ENCODE results near the gene SF3A1. TPM values are rescaled to one million over a fixed set of nuclear protein-coding genes. Genes with fewer than 3 reads are reported as not detected.

The SF3A1 gene
- total and polyA plus RNA-seq, 2 donors (not counting 1 experiment from before 2014, with no cell fraction given), result 92.1 to 283 TPM

DNA sequence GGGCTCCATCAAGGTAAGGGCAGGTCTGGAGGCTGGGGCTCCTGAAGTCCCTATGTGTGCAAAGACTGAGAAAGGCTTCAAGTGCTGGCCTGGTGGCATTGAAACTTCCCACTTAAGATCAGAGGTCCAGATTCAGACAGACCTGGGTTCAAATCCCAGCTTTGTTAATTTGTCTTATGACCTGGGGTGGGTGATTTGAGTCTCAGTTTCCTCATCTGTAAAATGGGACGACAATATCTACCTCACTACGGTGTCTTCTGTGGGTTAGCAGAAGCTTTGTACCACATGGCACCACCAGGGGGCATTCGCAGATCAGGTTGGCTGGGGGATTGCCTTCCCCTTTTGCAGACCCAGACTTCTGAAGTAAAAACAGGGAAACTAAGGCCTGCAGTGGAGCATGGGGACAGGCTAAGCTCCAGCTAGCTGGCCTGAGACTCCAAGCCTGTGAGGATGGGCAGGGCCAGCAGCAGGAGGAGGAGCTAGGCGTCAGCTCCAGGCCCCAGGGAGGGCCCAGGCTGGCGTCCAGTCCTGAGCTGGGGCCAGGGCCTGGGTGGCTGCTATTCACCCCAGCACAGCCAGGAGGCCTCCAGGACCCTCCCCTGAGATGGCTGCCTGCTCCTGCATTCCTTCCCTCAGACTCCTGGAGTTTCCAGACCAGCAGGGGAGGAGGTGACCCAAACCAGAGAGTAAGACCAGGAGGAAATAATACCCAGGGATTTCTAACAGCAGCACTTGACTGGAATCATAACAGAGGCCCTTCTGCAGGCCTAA is 68.9 kb downstream of the SF3A1 start:
- peaks cover 8% of the 10 kb centered on the region for H4K20me1 ChIP-seq (ENCODE audit: control insufficient read depth, insufficient read depth, low read length, poor library complexity, severe bottlenecking)

More for the DNA sequence above, 68.9 kb downstream of the SF3A1 start:
- TF ChIP-seq, protein P1, sequence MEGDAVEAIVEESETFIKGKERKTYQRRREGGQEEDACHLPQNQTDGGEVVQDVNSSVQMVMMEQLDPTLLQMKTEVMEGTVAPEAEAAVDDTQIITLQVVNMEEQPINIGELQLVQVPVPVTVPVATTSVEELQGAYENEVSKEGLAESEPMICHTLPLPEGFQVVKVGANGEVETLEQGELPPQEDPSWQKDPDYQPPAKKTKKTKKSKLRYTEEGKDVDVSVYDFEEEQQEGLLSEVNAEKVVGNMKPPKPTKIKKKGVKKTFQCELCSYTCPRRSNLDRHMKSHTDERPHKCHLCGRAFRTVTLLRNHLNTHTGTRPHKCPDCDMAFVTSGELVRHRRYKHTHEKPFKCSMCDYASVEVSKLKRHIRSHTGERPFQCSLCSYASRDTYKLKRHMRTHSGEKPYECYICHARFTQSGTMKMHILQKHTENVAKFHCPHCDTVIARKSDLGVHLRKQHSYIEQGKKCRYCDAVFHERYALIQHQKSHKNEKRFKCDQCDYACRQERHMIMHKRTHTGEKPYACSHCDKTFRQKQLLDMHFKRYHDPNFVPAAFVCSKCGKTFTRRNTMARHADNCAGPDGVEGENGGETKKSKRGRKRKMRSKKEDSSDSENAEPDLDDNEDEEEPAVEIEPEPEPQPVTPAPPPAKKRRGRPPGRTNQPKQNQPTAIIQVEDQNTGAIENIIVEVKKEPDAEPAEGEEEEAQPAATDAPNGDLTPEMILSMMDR (IDR thresholded peaks at IDR 0.05), result peak; percentile 91
- TF ChIP-seq EZH2 (IDR thresholded peaks at IDR 0.05; ENCODE audit: borderline replicate concordance, insufficient read depth, low read depth, low read length, poor library complexity, severe bottlenecking), result no peak
- ChIA-PET CTCF (interaction anchor here (0.6 to 13.2 kb wide), 41 partner anchors 8 to 1709 kb away, joined by 3 to 510 read pairs (median 5); partner anchors contain the start of genes CCDC157, MTFP1, RNF215 and SEC14L2), POLR2A (interaction anchor here (0.7 to 5.9 kb wide), 8 partner anchors 17 to 136 kb away, joined by 3 to 64 read pairs (median 18); partner anchors contain the start of genes CCDC157, RNF215, SF3A1 and TBC1D10A)
- ATAC-seq (ENCODE audit: low read depth) (peak; percentile 31), DNase-seq (peak; percentile 92)
- Histone ChIP-seq H2AFZ (ENCODE audit: insufficient read depth, low read depth, low read length, poor library complexity, severe bottlenecking) (peak overlapping the region; percentile 63), H3K4me2 (replicated peaks; ENCODE audit: low read depth, low read length, poor library complexity, severe bottlenecking) (peak overlapping the region; percentile 98), H3K79me2 (ENCODE audit: control insufficient read depth, insufficient read depth, low read length) (peaks cover 3% of the 10 kb centered on the region), H3K4me3 (ENCODE audit: control extremely low read depth in 1 of 5, extremely low read depth in 1 of 5, insufficient read depth in 1 of 5, low read depth in 2 of 5, low read length in 4 of 5) (peak overlapping the region in 1 of 5 experiments; percentile 4), H3K27ac (ENCODE audit: low read length in 2 of 2) (peak overlapping the region in 1 of 2 donors; percentile 39), H3K36me3 (replicated peaks in 1 of 2; ENCODE audit: control extremely low read depth in 1 of 2, control insufficient read depth in 1 of 2, extremely low read depth in 1 of 2, insufficient read depth in 2 of 2, low read length in 1 of 2) (peaks cover 0 to 17% of the 10 kb centered on the region in 2 experiments), H3K9me3 (ENCODE audit: control extremely low read depth in 1 of 3, control insufficient read depth in 2 of 3, insufficient read depth in 1 of 3, low read length in 2 of 3) (no peaks in the 10 kb centered on the region), H3K4me1 (ENCODE audit: control insufficient read depth in 2 of 2, insufficient read depth in 2 of 2, low read length in 2 of 2) (peaks cover 23 to 44% of the 10 kb centered on the region in 2 donors), H3K27me3 (replicated peaks in 1 of 4; ENCODE audit: control extremely low read depth in 1 of 4, control insufficient read depth in 3 of 4, insufficient read depth in 4 of 4, low read length in 3 of 4) (no peaks in the 10 kb centered on the region), H3K9ac (ENCODE audit: low read length) (no peak overlapping the region)
- WGBS (ENCODE audit: insufficient coverage), result 19% methylated on average over 2 of the region's 5 CpGs
- Mint-ChIP-seq H3K27ac (peak overlapping the region; percentile 64), H3K9me3 (ENCODE audit: insufficient read depth) (no peaks in the 10 kb centered on the region), H3K4me1 (peaks cover 38% of the 10 kb centered on the region), H3K4me3 (peak overlapping the region; percentile 93), H3K27me3 (no peaks in the 10 kb centered on the region)
- intact Hi-C loops (cut with micrococcal nuclease), result loop anchor here (1.0 to 5.0 kb wide), 6 partner anchors 21 to 304 kb away; partner anchors contain the start of gene PES1

All from B cell (primary cell).